Hematopoietic multipotent progenitor cell treated with erythropoietin and hydrocortisone succinate and interleukin-3 and kit ligand, for 17 days (in vitro differentiated cells): ENCODE results near the gene PGAM2.

Experiments used
- DNase-seq: peaks from one replicate; pipeline ENCODE4 v3.0.0-alpha.2; 2015; ENCODE audit warnings: low spot score

The PGAM2 gene

DNA sequence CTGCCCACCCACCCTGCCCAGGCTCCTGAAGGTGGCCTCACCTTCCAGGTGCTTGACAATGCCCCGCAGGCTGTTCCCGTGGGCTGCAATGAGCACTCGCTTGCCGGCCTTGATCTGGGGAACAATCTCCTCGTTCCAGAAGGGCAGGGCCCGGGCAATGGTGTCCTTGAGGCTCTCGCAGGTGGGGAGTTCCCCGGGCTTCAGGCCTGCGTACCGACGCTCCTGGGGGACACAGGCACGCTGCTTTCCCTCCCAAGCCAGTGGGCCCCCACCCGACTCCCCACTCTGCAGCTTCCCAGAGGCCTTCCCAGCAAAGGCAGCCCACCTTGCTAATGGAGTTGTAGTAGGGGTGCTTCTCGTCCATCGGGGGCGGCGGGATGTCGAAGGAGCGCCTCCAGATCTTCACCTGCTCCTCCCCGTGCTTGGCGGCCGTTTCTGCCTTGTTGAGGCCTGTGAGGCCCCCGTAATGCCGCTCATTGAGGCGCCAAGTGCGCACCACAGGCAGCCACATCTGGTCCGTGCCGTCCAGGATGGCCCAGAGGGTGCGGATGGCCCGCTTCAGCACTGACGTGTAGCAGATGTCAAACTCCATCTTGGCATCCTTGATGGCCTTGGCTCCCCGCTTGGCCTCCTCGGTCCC is 456 bp downstream of the PGAM2 start:
- DNase-seq: no peak

- no peak for DNase-seq
These were observed 1.3 kb downstream of the PGAM2 start for GRCh38 chr7:44063894-44064651.

DNA sequence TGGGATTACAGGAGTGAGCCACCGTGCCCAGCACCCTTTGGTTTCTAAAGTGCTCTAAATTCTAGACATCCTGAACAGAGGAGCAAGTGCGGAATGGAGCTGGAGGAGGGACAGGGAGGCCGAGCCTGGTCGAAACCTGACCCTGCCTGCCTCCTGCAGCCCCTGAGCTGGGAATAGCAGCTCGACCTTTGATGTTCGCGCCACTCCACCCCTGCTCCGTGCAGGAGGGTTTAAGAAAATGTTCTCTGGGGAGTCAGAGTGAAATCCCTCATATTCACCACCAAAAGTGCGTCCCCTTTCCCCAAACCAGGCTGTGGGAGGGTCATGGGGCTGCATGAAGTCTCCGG is 1.8 kb downstream of the PGAM2 start:
- DNase-seq: no peak

DNA sequence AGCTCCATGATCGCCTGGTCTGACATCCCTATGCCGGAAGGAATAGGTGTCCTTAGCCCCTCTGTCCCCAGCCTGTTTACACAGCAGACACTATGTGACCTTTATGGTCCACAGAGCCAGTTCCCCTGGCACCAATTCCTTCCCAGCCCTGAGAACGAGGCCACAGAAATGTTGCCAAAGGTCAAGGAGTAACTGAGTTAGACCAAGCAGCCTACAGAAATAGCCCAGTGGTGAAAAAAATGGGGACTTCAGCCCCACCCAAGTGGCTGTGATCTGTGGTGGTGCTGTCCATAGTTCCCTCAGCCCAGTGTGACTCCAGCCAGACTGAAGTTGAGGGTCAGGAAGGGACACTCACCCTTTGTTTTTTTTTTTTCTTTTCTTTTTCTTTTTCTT is 2.5 kb downstream of the PGAM2 start:
- DNase-seq: no peak

DNA sequence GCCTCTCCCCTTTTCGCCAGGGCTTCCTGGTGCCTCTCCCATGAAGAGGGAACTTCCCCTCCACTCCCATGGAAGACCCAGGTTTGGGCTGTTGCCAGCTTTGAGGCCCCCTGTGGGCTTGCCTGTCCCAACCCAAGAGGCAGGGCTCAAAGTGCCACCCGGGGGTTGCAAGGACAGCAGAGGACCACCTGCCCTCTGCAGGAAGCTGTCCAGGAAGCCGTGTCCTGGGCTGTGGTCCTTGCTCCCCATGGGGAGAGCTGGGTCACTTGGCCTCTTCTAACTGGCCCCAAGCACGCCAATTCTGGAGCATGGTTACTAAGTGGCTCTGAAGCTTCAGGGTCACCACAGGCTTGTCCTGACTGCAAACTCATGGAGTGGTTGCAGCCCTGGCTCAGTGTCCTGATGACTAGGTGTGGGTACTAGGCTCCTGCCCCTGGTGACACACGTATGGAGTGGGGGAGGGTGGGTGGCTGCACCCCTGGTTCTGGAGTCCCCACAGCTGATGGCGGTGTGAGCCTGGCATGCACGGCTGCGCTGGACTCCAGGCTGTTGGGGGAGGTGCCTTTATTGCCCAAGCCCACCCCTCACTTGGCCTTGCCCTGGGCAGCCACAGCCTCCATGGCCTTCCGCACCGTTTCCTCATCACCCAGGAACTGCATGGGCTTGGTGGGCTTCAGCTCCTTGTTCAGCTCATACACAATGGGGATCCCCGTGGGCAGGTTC is 3.0 kb downstream of the PGAM2 start:
- no peak for DNase-seq

GRCh38 chr7:44061645-44062179 is 3.7 kb downstream of the PGAM2 start:
- DNase-seq: no peak

- DNase-seq: no peak
These were observed 4.3 kb downstream of the PGAM2 start for GRCh38 chr7:44060948-44061644.

- no peak for DNase-seq
These were observed 5.0 kb downstream of the PGAM2 start for GRCh38 chr7:44060091-44060947.

DNA sequence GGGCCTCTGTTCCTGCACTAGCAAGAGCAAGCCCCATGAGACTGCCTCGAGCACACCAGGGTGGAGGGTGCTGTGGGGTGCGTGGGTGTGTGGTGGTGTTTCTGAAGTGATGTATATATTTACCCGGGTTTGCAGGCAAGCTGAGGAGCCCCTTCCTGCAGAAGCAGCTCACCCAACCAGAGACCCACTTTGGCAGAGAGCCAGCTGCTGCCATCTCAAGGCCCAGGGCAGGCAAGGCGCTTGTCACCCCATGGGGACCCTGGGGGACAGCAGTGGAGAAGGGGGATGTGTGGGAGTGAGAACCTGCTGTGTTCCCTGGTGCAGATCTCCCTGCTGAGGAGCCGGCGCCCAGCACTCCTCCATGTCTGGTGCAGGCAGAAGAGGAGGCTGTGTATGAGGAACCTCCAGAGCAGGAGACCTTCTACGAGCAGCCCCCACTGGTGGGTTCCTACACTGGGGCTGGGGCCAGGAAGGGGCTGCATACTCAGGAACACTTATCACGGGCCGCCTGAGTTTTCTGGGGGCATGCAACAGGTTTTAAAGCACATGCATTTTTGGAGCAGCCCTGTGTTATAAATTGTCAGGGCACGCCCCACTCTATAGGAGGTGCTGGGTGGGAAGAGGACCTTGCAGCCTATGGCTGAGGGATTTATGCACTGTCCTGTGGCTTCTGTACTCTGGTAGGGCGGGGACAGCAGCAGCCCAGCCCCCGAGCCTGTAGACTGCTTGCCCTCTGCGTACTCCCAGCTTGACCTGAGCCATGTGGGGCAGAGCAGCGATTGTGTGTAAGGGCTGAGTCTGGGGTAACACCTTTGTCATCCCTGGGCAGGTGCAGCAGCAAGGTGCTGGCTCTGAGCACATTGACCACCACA is 5.9 kb downstream of the PGAM2 start:
- DNase-seq: no peak

GRCh38 chr7:44058759-44059218 is 6.6 kb downstream of the PGAM2 start:
- DNase-seq: no peak

- DNase-seq: no peak
These were observed 7.3 kb downstream of the PGAM2 start for GRCh38 chr7:44057849-44058758.

DNA sequence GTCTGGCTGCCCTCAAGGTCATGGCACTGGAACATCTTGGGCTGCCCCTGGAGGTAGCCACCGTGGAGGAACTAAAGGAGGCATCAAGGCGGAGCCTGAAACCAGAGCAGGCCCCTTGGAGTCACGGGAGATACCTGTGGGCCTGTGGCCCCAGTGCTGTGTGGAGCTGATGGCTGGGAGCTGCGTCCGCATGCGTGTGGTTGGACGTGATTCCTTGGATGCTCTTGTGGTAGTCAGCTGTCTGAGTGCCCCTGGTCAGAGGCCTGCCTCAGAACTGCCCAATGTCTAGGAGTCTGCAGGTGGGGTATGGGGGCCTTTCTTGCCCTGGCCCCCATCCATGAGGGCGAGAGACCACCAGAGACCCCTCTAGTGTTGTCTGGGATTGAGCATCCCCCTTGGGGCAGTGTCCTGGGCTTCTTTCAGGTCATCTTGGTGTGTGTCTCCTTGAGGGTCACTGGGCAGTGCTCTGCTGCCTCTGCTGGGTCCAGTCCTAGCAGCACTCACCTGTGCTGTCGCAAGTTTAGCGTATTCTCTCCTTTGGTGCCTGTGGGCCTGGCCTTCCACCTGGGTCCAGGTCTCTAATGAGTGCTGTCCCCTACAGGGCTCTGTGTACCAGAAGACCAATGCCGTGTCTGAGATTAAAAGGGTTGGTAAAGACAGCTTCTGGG is 8.1 kb downstream of the PGAM2 start:
- DNase-seq: no peak

GRCh38 chr7:44056681-44057080 is 8.7 kb downstream of the PGAM2 start:
- no peak for DNase-seq

DNA sequence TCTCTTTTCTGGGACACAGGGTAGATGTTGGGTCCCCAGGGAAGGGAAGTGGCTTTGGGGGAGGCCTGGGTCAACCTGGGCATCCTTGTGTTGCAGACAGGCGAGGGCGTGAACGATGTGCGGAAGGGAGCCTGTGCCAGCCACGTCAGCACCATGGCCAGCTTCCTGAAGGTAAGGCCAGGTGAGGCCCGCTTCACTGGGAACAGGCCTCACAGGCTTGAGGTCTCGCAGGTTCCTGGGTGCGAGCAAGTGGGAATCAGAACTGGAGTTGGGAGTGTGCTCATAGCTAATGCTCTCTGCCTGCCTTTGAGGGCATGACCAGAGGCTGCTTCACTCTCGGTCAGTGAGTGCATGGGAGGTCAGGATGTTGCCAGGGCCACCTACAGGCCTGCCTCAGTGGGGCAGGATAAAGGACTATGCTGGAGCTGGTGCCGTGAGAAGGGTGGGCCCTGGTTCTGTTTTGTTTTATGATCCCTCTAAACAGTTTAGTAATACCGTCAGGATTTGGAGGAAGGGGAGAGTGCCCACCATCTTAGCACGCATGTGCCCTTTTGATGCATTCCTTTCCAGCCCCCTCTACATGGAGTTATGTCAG is 12.5 kb downstream of the PGAM2 start:
- no peak for DNase-seq

DNA sequence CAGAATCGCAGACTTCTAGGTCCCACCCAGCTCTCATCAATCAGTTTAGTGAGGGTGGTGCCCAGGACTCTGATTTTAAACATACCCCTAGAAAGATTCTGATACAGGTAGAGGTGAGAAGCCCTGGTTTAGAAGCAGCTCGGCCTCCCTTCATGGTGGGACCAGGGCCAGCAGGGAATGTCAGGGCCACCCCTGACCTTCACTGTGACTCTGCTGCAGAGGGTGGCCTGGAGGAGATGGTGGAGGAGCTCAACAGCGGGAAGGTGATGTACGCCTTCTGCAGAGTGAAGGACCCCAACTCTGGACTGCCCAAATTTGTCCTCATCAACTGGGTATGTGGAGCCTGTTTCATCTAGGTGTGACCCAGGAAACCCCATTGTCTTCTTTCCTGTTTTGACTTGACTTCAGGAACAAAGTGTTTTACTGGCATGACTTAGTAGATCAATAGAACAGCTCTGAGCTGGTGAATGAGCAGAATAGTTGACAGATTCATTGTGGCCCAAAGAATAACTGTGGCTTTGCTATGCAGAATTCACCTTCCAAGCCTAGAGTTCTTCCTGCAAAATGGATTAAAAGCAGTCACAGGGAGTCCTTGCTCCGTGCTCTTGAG is 13.7 kb downstream of the PGAM2 start:
- DNase-seq: no peak

- no peak for DNase-seq
These were observed 14.3 kb downstream of the PGAM2 start for GRCh38 chr7:44050915-44051560.
